GM15510 (cell line): Measurements from ENCODE around the gene ARRB1.

Experiments used
- POLR2A ChIP-seq: IDR thresholded peaks from 3 replicates; pipeline ENCODE4 v1.6.1; 2011; ENCODE audit warnings: borderline replicate concordance; ENCODE audit not compliant: insufficient read length; ENCODE audit errors: extremely low read depth

Gene ARRB1

DNA sequence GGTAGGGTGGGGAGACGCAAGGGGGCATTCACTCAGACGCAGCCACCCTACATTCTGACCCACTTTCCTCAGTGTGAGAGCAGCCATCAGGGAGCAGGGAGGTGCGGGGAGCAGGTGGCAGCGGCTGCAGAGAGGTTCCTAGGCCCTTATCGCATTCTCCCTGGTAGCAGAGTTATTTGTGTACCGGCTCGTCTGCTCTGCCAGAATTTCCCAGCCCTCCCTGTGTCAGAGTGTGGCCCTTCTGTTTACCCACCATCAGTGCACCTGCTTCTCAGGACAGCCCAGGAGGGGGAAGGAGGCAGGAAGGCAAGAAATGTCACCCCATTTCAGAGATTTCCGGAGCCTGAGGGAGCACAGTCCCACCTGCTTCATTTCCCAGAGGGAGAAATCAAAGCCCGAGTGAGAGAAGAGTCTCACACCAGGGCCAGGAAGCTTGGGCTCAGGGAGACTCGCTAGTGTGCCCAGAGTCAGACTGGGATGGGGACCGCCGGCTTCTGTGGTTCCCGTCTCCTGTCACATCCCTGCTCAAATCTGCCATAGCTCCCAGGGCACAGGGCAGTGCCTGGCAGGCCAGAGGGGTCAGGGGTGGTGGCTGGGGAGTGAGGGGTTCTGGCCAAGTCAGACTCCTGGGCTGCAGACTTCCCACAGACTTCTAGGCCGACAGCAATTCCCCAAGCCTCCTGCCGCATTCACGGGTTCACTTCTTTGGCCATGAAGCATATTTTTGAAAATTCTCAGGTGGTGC lies 49.7 kb downstream of the ARRB1 start:
- no peak for TF ChIP-seq POLR2A

DNA sequence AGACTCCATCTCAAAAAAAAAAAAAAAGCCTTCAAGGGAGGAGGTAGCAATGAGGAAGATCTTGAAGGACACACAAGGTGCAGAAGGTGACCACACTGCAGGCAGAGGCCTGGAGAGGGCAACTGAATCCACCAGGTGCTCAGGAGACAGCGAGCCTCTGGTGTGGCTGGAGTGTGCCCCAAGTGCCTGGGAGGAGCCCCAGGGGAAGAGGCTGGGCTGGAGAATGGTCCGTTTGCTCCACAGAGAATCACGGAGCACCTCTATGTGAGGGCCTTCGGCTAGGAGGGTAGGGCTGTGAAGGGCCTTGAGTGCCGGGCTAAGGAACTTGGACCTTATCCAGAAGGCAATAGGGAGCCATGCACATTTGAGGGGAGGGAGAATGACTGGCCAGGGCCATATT lies 50.3 kb downstream of the ARRB1 start:
- no peak for TF ChIP-seq POLR2A

DNA sequence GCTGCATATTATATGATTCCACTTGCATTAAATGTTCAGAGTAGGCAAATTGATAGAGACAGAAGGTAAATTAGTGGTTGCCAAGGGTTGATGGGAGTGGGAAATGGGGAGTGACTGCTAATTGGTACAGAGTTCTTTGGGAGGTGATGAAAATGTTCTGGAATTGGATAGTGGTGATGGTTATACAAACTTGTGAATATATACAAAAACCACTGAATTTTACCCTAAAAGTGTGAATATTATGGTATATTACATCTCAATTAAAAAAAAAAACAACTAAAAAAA lies 52.5 kb downstream of the ARRB1 start:
- no peak for TF ChIP-seq POLR2A

DNA sequence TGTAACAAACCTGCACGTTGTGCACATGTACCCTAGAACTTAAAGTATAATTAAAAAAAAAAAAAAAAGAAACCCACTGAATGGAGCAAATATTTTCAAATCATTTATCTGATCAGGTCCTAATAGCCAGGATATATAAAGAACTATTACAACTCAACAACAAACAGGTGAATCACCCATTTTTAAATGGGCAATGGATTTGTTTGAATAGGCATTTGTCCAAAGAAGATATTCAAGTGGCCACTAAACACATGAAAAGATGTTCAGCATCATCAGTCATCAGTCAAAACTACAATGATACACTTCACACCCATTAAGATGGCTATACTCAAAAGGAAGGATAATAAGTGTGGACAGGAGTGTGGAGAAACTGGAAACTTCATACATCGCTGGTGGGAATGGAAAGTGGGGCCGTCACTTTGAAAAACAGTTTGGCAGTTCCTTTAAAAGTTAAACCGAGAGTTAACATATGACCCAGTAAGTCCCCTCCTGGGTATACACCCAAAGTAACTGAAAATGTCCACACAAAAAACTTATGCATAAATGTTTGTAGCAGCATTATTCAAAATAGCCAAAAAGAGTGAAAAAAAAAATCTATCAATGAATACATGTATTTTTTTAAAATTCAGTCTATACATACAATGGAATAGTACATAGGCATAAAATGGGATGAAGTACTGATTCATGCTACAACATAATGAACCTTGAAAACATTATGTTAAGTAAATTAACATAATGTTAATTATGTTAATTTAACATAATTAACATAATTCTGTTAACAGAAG lies 53.1 kb downstream of the ARRB1 start:
- no peak for TF ChIP-seq POLR2A

DNA sequence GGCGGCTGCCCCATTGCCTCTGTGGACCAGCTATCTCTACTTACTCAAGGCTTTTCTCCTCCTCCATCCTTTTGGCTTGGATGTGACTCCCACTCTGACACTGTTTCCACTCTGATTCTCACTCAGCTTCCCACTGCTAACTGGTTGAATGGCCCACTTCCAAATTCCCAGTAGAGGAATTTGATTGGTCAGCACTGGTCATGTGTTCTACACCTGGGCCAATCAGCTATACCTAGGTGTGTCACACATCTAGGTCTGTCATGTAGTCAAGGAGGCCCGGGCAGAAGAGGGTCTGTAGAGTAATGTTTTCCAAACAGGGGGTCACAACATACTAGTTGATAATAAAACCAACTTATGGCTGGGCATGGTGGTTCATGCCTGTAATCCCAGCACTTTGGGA lies 57.6 kb downstream of the ARRB1 start:
- no peak for TF ChIP-seq POLR2A

DNA sequence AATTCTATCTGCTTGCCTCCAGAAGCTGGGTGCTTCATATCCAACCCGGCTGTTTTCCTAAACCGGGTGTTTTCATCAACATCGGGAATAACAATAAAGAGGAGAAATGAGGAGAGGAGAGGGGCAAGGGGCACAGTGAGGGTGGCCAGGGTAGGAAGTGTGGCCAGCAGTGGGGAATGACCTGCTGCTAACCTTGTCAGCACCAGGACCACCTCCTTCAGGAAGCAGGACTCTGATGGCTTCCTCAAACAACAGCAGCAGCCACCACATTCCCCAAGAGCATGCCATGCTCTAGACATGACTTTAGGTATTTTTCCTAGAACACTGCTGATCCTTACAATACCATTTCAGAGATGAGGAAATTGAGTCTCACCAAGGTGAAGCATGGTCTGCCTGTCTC lies 58.5 kb downstream of the ARRB1 start:
- TF ChIP-seq POLR2A = no peak

DNA sequence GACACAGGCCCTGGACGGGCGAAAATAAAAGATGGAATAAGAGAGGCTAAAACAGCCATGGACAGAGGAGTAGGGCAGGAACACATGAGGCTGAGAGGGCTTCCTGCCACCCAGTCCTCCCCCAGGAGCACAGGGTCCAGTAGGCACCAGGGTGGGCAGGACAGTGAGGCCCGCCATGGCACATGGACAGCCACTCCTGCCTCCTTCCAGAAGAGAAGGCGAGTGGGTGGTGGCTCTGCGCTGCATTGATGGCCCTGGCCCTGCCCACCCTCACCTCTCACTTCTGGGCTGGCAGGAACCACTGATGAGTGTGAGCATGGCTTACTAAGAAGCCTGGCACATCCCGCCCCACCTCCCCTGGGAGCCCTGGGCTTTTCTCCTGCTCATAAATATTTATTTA lies 59.7 kb downstream of the ARRB1 start:
- TF ChIP-seq POLR2A = no peak

DNA sequence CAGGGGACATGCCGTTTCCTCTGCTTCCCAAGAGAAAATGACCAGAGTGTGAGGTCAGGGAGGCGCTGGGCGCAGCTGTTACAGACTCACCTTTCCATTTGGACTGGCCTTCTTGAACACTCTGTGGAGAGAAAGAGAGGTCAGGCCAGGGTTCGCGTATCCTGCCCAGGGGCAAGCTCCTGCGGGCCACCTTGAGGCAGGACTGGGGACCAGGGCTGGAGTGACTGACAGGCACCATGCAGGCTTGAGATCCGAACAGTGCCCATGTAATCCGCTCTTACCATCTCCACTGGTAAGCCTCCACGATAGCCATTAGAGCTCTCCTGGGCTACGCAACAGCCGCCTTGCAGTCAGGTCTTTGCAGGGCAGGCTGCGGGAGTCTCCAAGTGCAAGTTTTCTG lies 61.5 kb downstream of the ARRB1 start:
- no peak for TF ChIP-seq POLR2A

DNA sequence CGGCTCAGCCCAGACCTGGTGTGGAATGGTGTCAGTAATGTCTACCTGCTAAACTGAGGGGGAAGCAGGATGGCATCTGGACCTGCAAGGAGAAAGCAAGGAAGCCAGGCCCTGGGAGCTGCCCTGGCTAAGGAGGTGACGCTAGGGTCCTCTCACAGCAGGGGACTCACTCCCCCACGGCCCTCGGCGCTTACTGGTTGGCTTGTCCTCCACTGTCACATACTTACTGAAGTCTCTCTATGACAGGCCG lies 62.0 kb downstream of the ARRB1 start:
- no peak for TF ChIP-seq POLR2A

DNA sequence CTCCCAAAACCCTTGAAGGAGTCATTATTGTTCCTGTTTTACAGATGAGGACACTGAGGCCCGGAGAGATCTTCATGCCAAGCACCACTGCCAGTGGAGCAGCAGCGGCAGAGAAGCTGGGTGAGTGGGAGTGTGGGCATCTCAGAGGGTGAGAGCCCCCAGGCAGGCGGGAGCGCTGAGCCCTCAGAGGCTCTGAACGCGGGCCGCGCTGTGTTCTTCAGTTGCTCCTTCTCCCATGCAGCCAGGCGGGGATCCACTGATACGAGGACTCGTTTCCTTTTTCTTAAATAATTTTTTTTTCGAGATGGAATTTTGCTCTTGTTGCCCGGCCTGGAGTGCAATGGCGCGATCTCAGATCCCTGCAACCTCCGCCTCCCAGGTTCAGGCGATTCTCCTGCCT lies 63.9 kb downstream of the ARRB1 start:
- TF ChIP-seq POLR2A = no peak

DNA sequence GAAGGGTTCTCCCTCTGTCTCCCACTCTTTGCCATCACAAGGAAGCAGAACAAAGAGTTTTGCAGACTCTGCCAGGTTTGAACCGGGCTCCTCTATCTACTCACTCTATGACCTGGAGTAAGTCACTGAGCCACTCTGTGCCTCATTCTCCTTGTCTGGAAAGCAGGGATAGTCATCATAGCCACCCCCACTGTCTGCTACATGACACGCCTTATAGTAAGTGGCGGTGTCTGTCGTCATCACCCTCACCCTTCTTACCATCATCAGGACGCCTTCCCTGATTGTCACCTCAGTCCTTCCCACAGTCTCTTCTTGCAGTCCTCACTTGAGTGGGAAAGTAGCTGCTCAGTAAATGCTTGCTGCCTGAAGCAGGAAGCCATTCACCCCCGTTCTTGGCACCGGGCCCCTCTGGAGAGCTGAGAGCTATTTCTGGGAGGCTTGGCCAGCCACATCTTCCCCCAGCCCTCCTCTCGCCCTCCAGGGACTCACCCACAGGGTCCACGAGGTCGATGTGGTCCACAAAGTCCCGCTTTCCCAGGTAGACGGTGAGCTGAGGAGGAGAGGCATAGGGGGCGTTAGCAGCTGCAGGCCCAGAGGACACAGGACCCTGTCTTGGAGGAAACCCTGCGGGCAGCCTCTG lies 64.5 kb downstream of the ARRB1 start:
- TF ChIP-seq POLR2A = no peak

DNA sequence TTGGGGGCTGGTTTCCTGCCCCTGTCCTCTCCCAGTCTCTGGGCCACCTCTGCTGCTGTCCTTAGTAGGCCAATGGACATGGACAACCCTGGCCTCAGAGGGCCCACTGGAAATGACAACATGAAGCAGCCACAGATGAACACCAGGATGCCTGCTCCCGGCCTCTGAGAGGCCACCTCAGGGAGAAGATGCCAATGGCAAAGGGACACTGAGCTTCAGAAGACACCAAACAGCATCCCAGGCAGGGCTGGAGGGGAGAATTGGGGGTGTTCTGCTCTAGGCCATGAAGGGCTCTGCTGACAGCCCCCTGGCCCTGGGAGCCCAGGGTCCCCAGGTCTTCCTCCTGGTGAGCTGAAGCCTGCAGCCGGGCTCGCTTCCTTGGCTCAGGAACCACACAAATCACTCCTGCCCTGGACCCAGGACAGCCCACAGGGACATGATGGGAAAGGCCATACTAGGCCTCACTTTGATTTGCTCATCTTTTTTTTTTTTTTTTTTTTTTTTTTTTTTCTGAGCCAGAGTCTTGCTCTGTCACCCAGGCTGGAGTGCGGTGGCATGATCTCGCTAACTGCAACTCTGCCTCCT lies 65.6 kb downstream of the ARRB1 start:
- TF ChIP-seq POLR2A = no peak

DNA sequence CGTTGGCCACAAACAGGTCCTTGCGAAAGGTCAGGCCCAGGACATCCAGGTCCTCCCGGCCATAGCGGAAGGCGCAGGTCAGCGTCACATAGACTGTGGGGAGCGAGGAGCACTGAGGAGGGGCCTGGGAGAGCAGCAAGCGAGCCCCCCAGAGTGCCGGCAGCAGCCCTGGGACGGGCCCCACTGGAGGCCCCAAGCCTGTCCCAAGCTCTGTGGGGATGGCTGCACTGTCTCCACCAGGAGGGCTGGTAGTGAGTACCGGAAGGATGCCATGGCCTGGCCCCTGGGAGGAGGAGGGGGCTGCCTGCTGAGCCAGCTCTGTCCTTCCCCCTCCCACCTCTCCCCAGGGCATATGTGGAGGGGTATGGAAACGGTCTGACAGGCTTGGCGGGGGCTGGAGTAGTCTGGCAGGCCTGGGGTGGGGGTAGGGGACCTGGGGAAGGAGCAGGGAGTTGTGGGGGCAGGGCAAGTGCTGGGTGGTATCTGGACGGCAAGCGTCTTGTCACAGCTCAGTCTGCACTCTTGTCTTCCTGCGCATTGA lies 68.0 kb downstream of the ARRB1 start:
- no peak for TF ChIP-seq POLR2A

DNA sequence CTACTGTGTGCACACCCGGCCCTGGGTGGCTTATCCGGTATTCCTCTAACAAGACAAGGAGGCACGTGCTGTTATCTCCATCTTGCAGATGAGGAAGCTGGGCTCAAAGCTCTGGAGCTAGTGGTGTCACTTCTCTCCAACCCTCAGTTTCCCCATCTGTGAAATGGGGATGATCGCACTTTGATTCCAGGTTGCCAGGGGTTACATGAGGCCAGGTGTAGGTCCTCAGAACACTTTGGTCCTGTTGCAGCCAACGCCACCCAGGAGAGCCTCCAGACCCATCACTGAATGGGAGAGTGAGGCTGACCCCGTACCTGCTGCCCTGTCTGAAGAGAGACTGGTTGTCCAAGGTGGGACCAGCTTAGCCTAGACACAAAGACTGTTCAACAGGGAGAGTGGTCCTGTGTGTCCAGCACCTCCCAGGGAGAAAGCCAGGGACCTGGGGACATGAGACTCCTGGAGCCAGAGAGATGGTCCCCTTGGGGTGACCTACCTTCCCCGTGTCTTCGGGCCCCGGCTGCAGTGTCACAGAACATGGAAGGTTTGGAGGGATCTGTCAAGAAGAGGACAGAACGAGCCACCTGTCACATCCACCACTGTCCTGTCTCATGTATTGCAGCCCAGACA lies 69.9 kb downstream of the ARRB1 start:
- TF ChIP-seq POLR2A = no peak
